GM23248 (cell line): Measurements from ENCODE around the gene KRT84. TPM values are rescaled to one million over a fixed set of nuclear protein-coding genes. Genes with fewer than 3 reads are reported as not detected.

Experiments
- DNase-seq: peaks from one replicate; pipeline ENCODE4 v3.0.0-alpha.2; 2015
- H2AFZ ChIP-seq: fragments of 200-600 bp; sonication (generic); 2 replicates; pipeline ENCODE4 v1.6.1; 2016; ENCODE audit warnings: antibody characterized with exemption
- H3F3A ChIP-seq: fragments of 200-600 bp; sonication (generic); 2 replicates; pipeline ENCODE4 v1.6.1; 2016; ENCODE audit warnings: mild to moderate bottlenecking, antibody characterized with exemption, mixed run types; ENCODE audit not compliant: insufficient read depth
- H3K27ac ChIP-seq: fragments of 200-600 bp; sonication (generic); 2 replicates; pipeline ENCODE4 v1.5.1; 2016; ENCODE audit warnings: mild to moderate bottlenecking
- H3K27me3 ChIP-seq: fragments of 200-600 bp; sonication (generic); replicated peaks from 2 replicates; pipeline ENCODE4 v1.6.1; 2016; ENCODE audit warnings: mild to moderate bottlenecking; ENCODE audit not compliant: insufficient read depth
- H3K36me3 ChIP-seq: fragments of 200-600 bp; sonication (generic); 2 replicates; pipeline ENCODE4 v1.6.1; 2016; ENCODE audit warnings: low read depth, mild to moderate bottlenecking
- H3K4me1 ChIP-seq: fragments of 200-600 bp; sonication (generic); 2 replicates; pipeline ENCODE4 v1.6.1; 2016; ENCODE audit warnings: mild to moderate bottlenecking; ENCODE audit not compliant: insufficient read depth
- H3K4me2 ChIP-seq: fragments of 200-600 bp; sonication (generic); one replicate; pipeline ENCODE4 v1.6.1; 2016; ENCODE audit warnings: mild to moderate bottlenecking; ENCODE audit not compliant: unreplicated experiment
- H3K4me3 ChIP-seq: fragments of 200-600 bp; sonication (generic); 2 replicates; pipeline ENCODE4 v1.5.1; 2016; ENCODE audit warnings: mild to moderate bottlenecking
- H3K79me2 ChIP-seq: fragments of 200-600 bp; sonication (generic); 2 replicates; pipeline ENCODE4 v1.6.1; 2016; ENCODE audit warnings: mild to moderate bottlenecking; ENCODE audit not compliant: insufficient read depth
- H3K9ac ChIP-seq: fragments of 200-600 bp; sonication (generic); 2 replicates; pipeline ENCODE4 v1.6.1; 2016; ENCODE audit warnings: mild to moderate bottlenecking
- H3K9me2 ChIP-seq: fragments of 200-600 bp; sonication (generic); 2 replicates; pipeline ENCODE4 v1.6.1; 2016; ENCODE audit warnings: mixed run types, mild to moderate bottlenecking, moderate library complexity; ENCODE audit not compliant: insufficient read depth
- H3K9me3 ChIP-seq: fragments of 200-600 bp; sonication (generic); one replicate; pipeline ENCODE4 v1.6.1; 2017; ENCODE audit warnings: low read depth
- H4K20me1 ChIP-seq: fragments of 200-600 bp; sonication (generic); 2 replicates; pipeline ENCODE4 v1.6.0; 2016; ENCODE audit not compliant: insufficient read depth
- EZH2 ChIP-seq: fragments of 200-600 bp; sonication (generic); IDR thresholded peaks from 2 replicates; pipeline ENCODE4 v1.6.1; 2018; ENCODE audit warnings: antibody characterized with exemption, mild to moderate bottlenecking; ENCODE audit not compliant: insufficient read depth, poor library complexity, severe bottlenecking
- EZH2phosphoT487 ChIP-seq: fragments of 200-600 bp; sonication (generic); IDR thresholded peaks from 2 replicates; pipeline ENCODE4 v1.6.1; 2018; ENCODE audit warnings: antibody characterized with exemption, moderate library complexity, mild to moderate bottlenecking, low read depth; ENCODE audit not compliant: insufficient read depth
- WGBS, 2 experiments: methylation state at CpG; one replicate each; pipeline ENCODE4 v1.1.6; 2015 to 2017; ENCODE audit warnings: low lambda C conversion rate in 2 of 2, low coverage in 1 of 2; ENCODE audit errors: missing lambda C conversion rate in 2 of 2; 5-methylcytosine and 5-hydroxymethylcytosine counted together
- in situ Hi-C: fragments of 300-500 bp; cut with MboI; formaldehyde crosslinking; loops from 2 replicates; pipeline ENCODE4 v1.15.0; 2020
- polyA plus RNA-seq: library from polyadenylated mRNA; unstranded; fragments of >200 nt; fragmentation: Nextera tagmentation; extraction: Ambion mirVana; gene quantifications from 2 replicates; pipeline ENCODE4 v1.2.1, GENCODE V29; 2016
- total RNA-seq: library from RNA; depleted of rRNA; stranded (reverse); fragments of >200 nt; shearing (Covaris generic); gene quantifications from 2 replicates; pipeline ENCODE4 v1.2.3, GENCODE V29; 2014

Gene KRT84
- total and polyA plus RNA-seq, 2 experiments from 2014 or later, result not detected

GRCh38 chr12:52344111-52344510 lies 41.3 kb downstream of the KRT84 start:
- Histone ChIP-seq H3K4me2 (no peak overlapping the region), H3K79me2 (no peaks in the 10 kb centered on the region), H3K27ac (no peak overlapping the region), H3K9me2 (no peaks in the 10 kb centered on the region), H2AFZ (no peak overlapping the region), H3F3A (no peaks in the 10 kb centered on the region), H3K9ac (no peak overlapping the region), H3K4me1 (no peaks in the 10 kb centered on the region), H4K20me1 (no peaks in the 10 kb centered on the region), H3K4me3 (no peak overlapping the region), H3K9me3 (no peaks in the 10 kb centered on the region), H3K36me3 (no peaks in the 10 kb centered on the region), H3K27me3 (peaks cover 18% of the 10 kb centered on the region)
- in situ Hi-C loops, result no loop called here
- 82 to 90% methylated on average over 10 to 12 of the region's 12 CpGs for WGBS, 2 experiments
- no peak for TF ChIP-seq EZH2phosphoT487
- TF ChIP-seq EZH2, result no peak
- DNase-seq, result no peak

GRCh38 chr12:52343550-52343949 lies 41.9 kb downstream of the KRT84 start:
- Histone ChIP-seq H4K20me1 (no peaks in the 10 kb centered on the region), H2AFZ (no peak overlapping the region), H3K27me3 (peaks cover 18% of the 10 kb centered on the region), H3K79me2 (no peaks in the 10 kb centered on the region), H3K4me3 (no peak overlapping the region), H3K4me2 (no peak overlapping the region), H3K9me2 (no peaks in the 10 kb centered on the region), H3K9ac (no peak overlapping the region), H3K4me1 (no peaks in the 10 kb centered on the region), H3F3A (no peaks in the 10 kb centered on the region), H3K36me3 (no peaks in the 10 kb centered on the region), H3K27ac (no peak overlapping the region), H3K9me3 (no peaks in the 10 kb centered on the region)
- WGBS, 2 experiments, result 49 to 54% methylated on average over 2 of the region's 2 CpGs
- DNase-seq, result no peak
- in situ Hi-C loops, result no loop called here
- TF ChIP-seq EZH2phosphoT487, result no peak
- no peak for TF ChIP-seq EZH2

- Histone ChIP-seq H2AFZ (no peak overlapping the region), H3K4me2 (no peak overlapping the region), H4K20me1 (no peaks in the 10 kb centered on the region), H3F3A (no peaks in the 10 kb centered on the region), H3K27ac (no peak overlapping the region), H3K79me2 (no peaks in the 10 kb centered on the region), H3K9me3 (no peaks in the 10 kb centered on the region), H3K4me1 (no peaks in the 10 kb centered on the region), H3K9me2 (no peaks in the 10 kb centered on the region), H3K27me3 (peaks cover 18% of the 10 kb centered on the region), H3K4me3 (no peak overlapping the region), H3K36me3 (no peaks in the 10 kb centered on the region), H3K9ac (no peak overlapping the region)
- TF ChIP-seq EZH2, result no peak
- no peak for TF ChIP-seq EZH2phosphoT487
- in situ Hi-C loops, result no loop called here
- 28 to 36% methylated on average over 2 of the region's 2 CpGs for WGBS, 2 experiments
- no peak for DNase-seq
These were observed 42.5 kb downstream of the KRT84 start for GRCh38 chr12:52342781-52343490.

- Histone ChIP-seq H3K9ac (no peak overlapping the region), H2AFZ (no peak overlapping the region), H3K79me2 (no peaks in the 10 kb centered on the region), H3F3A (0 out of 2 replicates have a peak, but pooled peaks cover 5% of the 10 kb centered on the region), H3K9me2 (no peaks in the 10 kb centered on the region), H3K4me1 (no peaks in the 10 kb centered on the region), H3K27ac (no peak overlapping the region), H3K36me3 (no peaks in the 10 kb centered on the region), H4K20me1 (no peaks in the 10 kb centered on the region), H3K9me3 (no peaks in the 10 kb centered on the region), H3K4me3 (no peak overlapping the region), H3K27me3 (peaks cover 18% of the 10 kb centered on the region), H3K4me2 (no peak overlapping the region)
- TF ChIP-seq EZH2phosphoT487, result no peak
- WGBS, 2 experiments, result 69% methylated on average over 14 of the region's 14 CpGs
- in situ Hi-C loops, result no loop called here
- no peak for DNase-seq
These were observed 44.3 kb downstream of the KRT84 start for GRCh38 chr12:52341066-52341580.
